ENCODE results near the gene HARBI1.

HARBI1 gene

GRCh38 chr11:46635557-46636139, 18.6 kb upstream of the HARBI1 start:
- H3K27ac ChIP-seq (ENCODE audit: insufficient read depth, low read length, poor library complexity, severe bottlenecking): no peak overlapping the region
- no peaks in the 10 kb centered on the region for H3K4me1 ChIP-seq (ENCODE audit: control insufficient read depth, insufficient read depth, low read length, poor library complexity, severe bottlenecking)

GRCh38 chr11:46633291-46634217, 16.5 kb upstream of the HARBI1 start:
- Histone ChIP-seq H3K4me3 (ENCODE audit: insufficient read depth, low read depth, low read length, poor library complexity, severe bottlenecking) (no peak overlapping the region), H3K36me3 (ENCODE audit: control insufficient read depth, insufficient read depth, low read length) (peaks cover 34% of the 10 kb centered on the region), H3K4me1 (ENCODE audit: control insufficient read depth, insufficient read depth, low read length, poor library complexity, severe bottlenecking) (no peaks in the 10 kb centered on the region), H3K27ac (ENCODE audit: insufficient read depth, low read length, poor library complexity, severe bottlenecking) (no peak overlapping the region), H3K27me3 (replicated peaks; ENCODE audit: control insufficient read depth, insufficient read depth, low read length, poor library complexity, severe bottlenecking) (no peaks in the 10 kb centered on the region), H3K9me3 (ENCODE audit: control insufficient read depth, low read length) (no peaks in the 10 kb centered on the region)
- DNase-seq: no peak

More at GRCh38 chr11:46635557-46636139, 18.6 kb upstream of the HARBI1 start:
- H3K4me3 ChIP-seq (ENCODE audit: insufficient read depth, low read depth, low read length, poor library complexity, severe bottlenecking): no peak overlapping the region
- H3K36me3 ChIP-seq (ENCODE audit: control insufficient read depth, insufficient read depth, low read length): peaks cover 31% of the 10 kb centered on the region
- DNase-seq: no peak
- H3K9me3 ChIP-seq (ENCODE audit: control insufficient read depth, low read length): no peaks in the 10 kb centered on the region
- H3K27me3 ChIP-seq (replicated peaks; ENCODE audit: control insufficient read depth, insufficient read depth, low read length, poor library complexity, severe bottlenecking): no peaks in the 10 kb centered on the region

GRCh38 chr11:46632502-46632901, 15.5 kb upstream of the HARBI1 start:
- Histone ChIP-seq H3K4me3 (ENCODE audit: insufficient read depth, low read depth, low read length, poor library complexity, severe bottlenecking) (no peak overlapping the region), H3K36me3 (ENCODE audit: control insufficient read depth, insufficient read depth, low read length) (peaks cover 34% of the 10 kb centered on the region)

GRCh38 chr11:46631676-46632075, 14.6 kb upstream of the HARBI1 start:
- no peak for DNase-seq
- no peak overlapping the region for H3K27ac ChIP-seq (ENCODE audit: insufficient read depth, low read length, poor library complexity, severe bottlenecking)
- H3K9me3 ChIP-seq (ENCODE audit: control insufficient read depth, low read length): no peaks in the 10 kb centered on the region
- H3K27me3 ChIP-seq (replicated peaks; ENCODE audit: control insufficient read depth, insufficient read depth, low read length, poor library complexity, severe bottlenecking): no peaks in the 10 kb centered on the region
- H3K4me1 ChIP-seq (ENCODE audit: control insufficient read depth, insufficient read depth, low read length, poor library complexity, severe bottlenecking): no peaks in the 10 kb centered on the region
- H3K36me3 ChIP-seq (ENCODE audit: control insufficient read depth, insufficient read depth, low read length): peaks cover 29% of the 10 kb centered on the region
- no peak overlapping the region for H3K4me3 ChIP-seq (ENCODE audit: insufficient read depth, low read depth, low read length, poor library complexity, severe bottlenecking)

More at GRCh38 chr11:46632502-46632901, 15.5 kb upstream of the HARBI1 start:
- Histone ChIP-seq H3K9me3 (ENCODE audit: control insufficient read depth, low read length) (no peaks in the 10 kb centered on the region), H3K27ac (ENCODE audit: insufficient read depth, low read length, poor library complexity, severe bottlenecking) (no peak overlapping the region), H3K4me1 (ENCODE audit: control insufficient read depth, insufficient read depth, low read length, poor library complexity, severe bottlenecking) (no peaks in the 10 kb centered on the region), H3K27me3 (replicated peaks; ENCODE audit: control insufficient read depth, insufficient read depth, low read length, poor library complexity, severe bottlenecking) (no peaks in the 10 kb centered on the region)
- DNase-seq: no peak

GRCh38 chr11:46630237-46630636, 13.2 kb upstream of the HARBI1 start:
- Histone ChIP-seq H3K36me3 (ENCODE audit: control insufficient read depth, insufficient read depth, low read length) (peaks cover 25% of the 10 kb centered on the region), H3K27ac (ENCODE audit: insufficient read depth, low read length, poor library complexity, severe bottlenecking) (no peak overlapping the region), H3K9me3 (ENCODE audit: control insufficient read depth, low read length) (no peaks in the 10 kb centered on the region), H3K27me3 (replicated peaks; ENCODE audit: control insufficient read depth, insufficient read depth, low read length, poor library complexity, severe bottlenecking) (no peaks in the 10 kb centered on the region), H3K4me1 (ENCODE audit: control insufficient read depth, insufficient read depth, low read length, poor library complexity, severe bottlenecking) (no peaks in the 10 kb centered on the region), H3K4me3 (ENCODE audit: insufficient read depth, low read depth, low read length, poor library complexity, severe bottlenecking) (no peak overlapping the region)
- no peak for DNase-seq

- Histone ChIP-seq H3K27ac (ENCODE audit: insufficient read depth, low read length, poor library complexity, severe bottlenecking) (no peak overlapping the region), H3K9me3 (ENCODE audit: control insufficient read depth, low read length) (no peaks in the 10 kb centered on the region), H3K4me3 (ENCODE audit: insufficient read depth, low read depth, low read length, poor library complexity, severe bottlenecking) (no peak overlapping the region), H3K27me3 (replicated peaks; ENCODE audit: control insufficient read depth, insufficient read depth, low read length, poor library complexity, severe bottlenecking) (no peaks in the 10 kb centered on the region), H3K4me1 (ENCODE audit: control insufficient read depth, insufficient read depth, low read length, poor library complexity, severe bottlenecking) (no peaks in the 10 kb centered on the region), H3K36me3 (ENCODE audit: control insufficient read depth, insufficient read depth, low read length) (peaks cover 29% of the 10 kb centered on the region)
- DNase-seq: no peak
Observed at GRCh38 chr11:46628961-46629360, 11.9 kb upstream of the HARBI1 start.

GRCh38 chr11:46625406-46625805, 8.4 kb upstream of the HARBI1 start:
- H3K9me3 ChIP-seq (ENCODE audit: control insufficient read depth, low read length): no peaks in the 10 kb centered on the region
- H3K4me3 ChIP-seq (ENCODE audit: insufficient read depth, low read depth, low read length, poor library complexity, severe bottlenecking): no peak overlapping the region
- peaks cover 26% of the 10 kb centered on the region for H3K36me3 ChIP-seq (ENCODE audit: control insufficient read depth, insufficient read depth, low read length)
- no peak overlapping the region for H3K27ac ChIP-seq (ENCODE audit: insufficient read depth, low read length, poor library complexity, severe bottlenecking)
- H3K4me1 ChIP-seq (ENCODE audit: control insufficient read depth, insufficient read depth, low read length, poor library complexity, severe bottlenecking): peaks cover 2% of the 10 kb centered on the region
- no peak for DNase-seq
- no peaks in the 10 kb centered on the region for H3K27me3 ChIP-seq (replicated peaks; ENCODE audit: control insufficient read depth, insufficient read depth, low read length, poor library complexity, severe bottlenecking)

GRCh38 chr11:46618837-46619236, 1.8 kb upstream of the HARBI1 start:
- peaks cover 10% of the 10 kb centered on the region for H3K36me3 ChIP-seq (ENCODE audit: control insufficient read depth, insufficient read depth, low read length)
- no peak for DNase-seq
- no peak overlapping the region for H3K27ac ChIP-seq (ENCODE audit: insufficient read depth, low read length, poor library complexity, severe bottlenecking)
- peaks cover 17% of the 10 kb centered on the region for H3K4me1 ChIP-seq (ENCODE audit: control insufficient read depth, insufficient read depth, low read length, poor library complexity, severe bottlenecking)
- no peaks in the 10 kb centered on the region for H3K27me3 ChIP-seq (replicated peaks; ENCODE audit: control insufficient read depth, insufficient read depth, low read length, poor library complexity, severe bottlenecking)
- no peak overlapping the region for H3K4me3 ChIP-seq (ENCODE audit: insufficient read depth, low read depth, low read length, poor library complexity, severe bottlenecking)
- no peaks in the 10 kb centered on the region for H3K9me3 ChIP-seq (ENCODE audit: control insufficient read depth, low read length)

- Histone ChIP-seq H3K9me3 (ENCODE audit: control insufficient read depth, low read length) (no peaks in the 10 kb centered on the region), H3K27ac (ENCODE audit: insufficient read depth, low read length, poor library complexity, severe bottlenecking) (peak overlapping the region; percentile 100), H3K27me3 (replicated peaks; ENCODE audit: control insufficient read depth, insufficient read depth, low read length, poor library complexity, severe bottlenecking) (no peaks in the 10 kb centered on the region), H3K4me1 (ENCODE audit: control insufficient read depth, insufficient read depth, low read length, poor library complexity, severe bottlenecking) (peaks cover 17% of the 10 kb centered on the region), H3K4me3 (ENCODE audit: insufficient read depth, low read depth, low read length, poor library complexity, severe bottlenecking) (peak overlapping the region; percentile 100), H3K36me3 (ENCODE audit: control insufficient read depth, insufficient read depth, low read length) (peaks cover 10% of the 10 kb centered on the region)
- no peak for DNase-seq
Observed at GRCh38 chr11:46617972-46618314, 916 bp upstream of the HARBI1 start.

- Histone ChIP-seq H3K27me3 (replicated peaks; ENCODE audit: control insufficient read depth, insufficient read depth, low read length, poor library complexity, severe bottlenecking) (no peaks in the 10 kb centered on the region), H3K4me1 (ENCODE audit: control insufficient read depth, insufficient read depth, low read length, poor library complexity, severe bottlenecking) (peaks cover 17% of the 10 kb centered on the region), H3K36me3 (ENCODE audit: control insufficient read depth, insufficient read depth, low read length) (peaks cover 3% of the 10 kb centered on the region), H3K9me3 (ENCODE audit: control insufficient read depth, low read length) (no peaks in the 10 kb centered on the region), H3K27ac (ENCODE audit: insufficient read depth, low read length, poor library complexity, severe bottlenecking) (peak overlapping the region; percentile 100), H3K4me3 (ENCODE audit: insufficient read depth, low read depth, low read length, poor library complexity, severe bottlenecking) (peak overlapping the region; percentile 100)
- DNase-seq: no peak
Observed at GRCh38 chr11:46616551-46617133, 385 bp downstream of the HARBI1 start.

All from effector memory CD4-positive, alpha-beta T cell (primary cell).